Mesendoderm (in vitro differentiated cells): ENCODE data around the gene SIGLEC12.

Source experiments
- DNase-seq: peaks from one replicate; pipeline ENCODE4 v3.0.0; 2013
- H2AK5ac ChIP-seq: 2 replicates; pipeline ENCODE4 v1.6.1; 2013; ENCODE audit warnings: low read length, inconsistent platforms
- H2BK120ac ChIP-seq: 2 replicates; pipeline ENCODE4 v1.6.1; 2013; ENCODE audit warnings: low read depth, mild to moderate bottlenecking, low read length, moderate library complexity, mixed read lengths
- H2BK15ac ChIP-seq: replicated peaks from 2 replicates; pipeline ENCODE4 v1.6.1; 2013; ENCODE audit warnings: low read depth, mild to moderate bottlenecking, moderate library complexity
- H2BK5ac ChIP-seq: 2 replicates; pipeline ENCODE4 v1.6.1; 2013; ENCODE audit warnings: low read length, inconsistent platforms
- H3K18ac ChIP-seq: 2 replicates; pipeline ENCODE4 v1.6.1; 2013; ENCODE audit warnings: mild to moderate bottlenecking, low read length, mixed read lengths
- H3K23ac ChIP-seq: one replicate; pipeline ENCODE4 v1.6.1; 2013; ENCODE audit warnings: low read length
- H3K27ac ChIP-seq: 2 replicates; pipeline ENCODE4 v1.5.1; 2013; ENCODE audit warnings: low read depth, mild to moderate bottlenecking, inconsistent platforms, low read length, moderate library complexity
- H3K27me3 ChIP-seq: 2 replicates; pipeline ENCODE4 v1.6.1; 2013; ENCODE audit warnings: low read length, control low read depth, mild to moderate bottlenecking, inconsistent platforms; ENCODE audit not compliant: insufficient read depth, poor library complexity
- H3K36me3 ChIP-seq: 2 replicates; pipeline ENCODE4 v1.6.1; 2013; ENCODE audit warnings: low read length, inconsistent platforms; ENCODE audit not compliant: control insufficient read depth, insufficient read depth
- H3K4ac ChIP-seq: one replicate; pipeline ENCODE4 v1.6.1; 2013; ENCODE audit warnings: low read depth, mild to moderate bottlenecking, low read length, moderate library complexity
- H3K4me1 ChIP-seq: 2 replicates; pipeline ENCODE4 v1.6.1; 2013; ENCODE audit warnings: low read depth, low read length, inconsistent platforms; ENCODE audit not compliant: control insufficient read depth
- H3K4me2 ChIP-seq: 2 replicates; pipeline ENCODE4 v1.6.1; 2013; ENCODE audit warnings: low read length
- H3K4me3 ChIP-seq: 2 replicates; pipeline ENCODE4 v1.5.1; 2013; ENCODE audit warnings: mild to moderate bottlenecking, low read length
- H3K56ac ChIP-seq: one replicate; pipeline ENCODE4 v1.6.1; 2013; ENCODE audit warnings: low read length
- H3K79me1 ChIP-seq: 2 replicates; pipeline ENCODE4 v1.6.1; 2013; ENCODE audit warnings: low read length, inconsistent platforms
- H3K79me2 ChIP-seq: 2 replicates; pipeline ENCODE4 v1.6.1; 2013; ENCODE audit warnings: mild to moderate bottlenecking, low read length; ENCODE audit not compliant: control insufficient read depth, insufficient read depth
- H3K9ac ChIP-seq: 2 replicates; pipeline ENCODE4 v1.6.1; 2013; ENCODE audit warnings: low read length, inconsistent platforms
- H4K5ac ChIP-seq: one replicate; pipeline ENCODE4 v1.6.1; 2013; ENCODE audit warnings: low read length
- H4K8ac ChIP-seq: one replicate; pipeline ENCODE4 v1.6.1; 2013; ENCODE audit warnings: low read depth, mild to moderate bottlenecking, control low read depth, low read length, moderate library complexity
- WGBS: extraction: QIAGEN DNeasy Blood & Tissue Kit; methylation state at CpG from one replicate; pipeline ENCODE4 v1.1.7; 2013; ENCODE audit warnings: low lambda C conversion rate, missing lambda C conversion rate; ENCODE audit not compliant: insufficient coverage; ENCODE audit errors: extremely low coverage; 5-methylcytosine and 5-hydroxymethylcytosine counted together

The SIGLEC12 gene

GRCh38 chr19:51476164-51476563 lies 25.4 kb downstream of the SIGLEC12 start:
- Histone ChIP-seq H3K79me2 (no peaks in the 10 kb centered on the region), H2BK5ac (no peak overlapping the region), H4K5ac (no peak overlapping the region), H4K8ac (no peak overlapping the region), H3K4me1 (no peaks in the 10 kb centered on the region), H3K4me2 (no peak overlapping the region), H2BK15ac (no peak overlapping the region), H3K9ac (no peak overlapping the region), H3K23ac (no peak overlapping the region), H3K79me1 (no peaks in the 10 kb centered on the region), H3K56ac (no peak overlapping the region), H2BK120ac (no peak overlapping the region), H3K27ac (no peak overlapping the region), H2AK5ac (no peak overlapping the region), H3K4ac (no peak overlapping the region), H3K18ac (no peak overlapping the region), H3K36me3 (no peaks in the 10 kb centered on the region), H3K27me3 (no peaks in the 10 kb centered on the region), H3K4me3 (no peak overlapping the region)
- no CpG with 5 or more reads among the region's 3 CpGs for WGBS
- no peak for DNase-seq

DNA sequence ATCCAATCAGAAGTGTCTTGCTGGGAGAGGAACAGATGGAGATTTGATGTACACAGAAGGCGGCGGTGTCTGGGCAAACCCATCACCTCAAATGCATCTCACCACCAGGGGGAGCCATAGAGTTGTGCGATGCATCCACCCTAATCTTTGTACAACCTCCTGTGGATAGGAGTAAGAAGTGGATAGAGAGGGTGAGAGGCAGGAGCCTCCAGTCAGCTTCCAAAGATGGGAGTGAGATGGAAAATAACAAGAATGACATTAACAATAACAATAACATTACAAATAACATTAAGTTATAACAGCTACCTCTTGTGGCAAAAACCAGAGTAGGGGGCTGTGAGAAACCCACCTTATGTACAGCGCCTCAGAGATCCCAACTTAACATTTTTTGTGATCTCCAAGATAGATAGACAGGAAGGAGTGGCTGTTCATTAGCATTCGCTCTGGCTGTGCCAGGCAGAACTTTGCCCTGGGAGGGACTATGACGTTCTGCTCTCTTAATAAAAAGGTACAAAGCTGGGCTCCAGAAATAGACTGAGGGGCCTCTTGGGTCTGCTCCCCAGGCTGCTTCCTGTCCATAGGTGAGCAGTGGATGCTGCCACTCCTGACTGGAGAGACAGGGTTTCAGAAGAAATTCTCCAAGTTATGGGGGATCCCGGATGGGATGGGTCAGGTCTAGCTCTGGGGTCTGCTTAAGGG lies 28.4 kb downstream of the SIGLEC12 start:
- Histone ChIP-seq H4K8ac (no peak overlapping the region), H3K56ac (no peak overlapping the region), H3K4me3 (no peak overlapping the region), H2AK5ac (no peak overlapping the region), H3K36me3 (no peaks in the 10 kb centered on the region), H3K18ac (no peak overlapping the region), H2BK120ac (no peak overlapping the region), H3K4ac (no peak overlapping the region), H3K4me1 (no peaks in the 10 kb centered on the region), H3K27ac (no peak overlapping the region), H3K79me1 (no peaks in the 10 kb centered on the region), H3K9ac (no peak overlapping the region), H3K23ac (no peak overlapping the region), H2BK15ac (no peak overlapping the region), H2BK5ac (no peak overlapping the region), H3K27me3 (no peaks in the 10 kb centered on the region), H4K5ac (no peak overlapping the region), H3K4me2 (no peak overlapping the region), H3K79me2 (no peaks in the 10 kb centered on the region)
- DNase-seq = peak; percentile 68
- no CpG with 5 or more reads among the region's 7 CpGs for WGBS

GRCh38 chr19:51472607-51473006 lies 29.0 kb downstream of the SIGLEC12 start:
- WGBS = no CpG with 5 or more reads among the region's 4 CpGs

DNA sequence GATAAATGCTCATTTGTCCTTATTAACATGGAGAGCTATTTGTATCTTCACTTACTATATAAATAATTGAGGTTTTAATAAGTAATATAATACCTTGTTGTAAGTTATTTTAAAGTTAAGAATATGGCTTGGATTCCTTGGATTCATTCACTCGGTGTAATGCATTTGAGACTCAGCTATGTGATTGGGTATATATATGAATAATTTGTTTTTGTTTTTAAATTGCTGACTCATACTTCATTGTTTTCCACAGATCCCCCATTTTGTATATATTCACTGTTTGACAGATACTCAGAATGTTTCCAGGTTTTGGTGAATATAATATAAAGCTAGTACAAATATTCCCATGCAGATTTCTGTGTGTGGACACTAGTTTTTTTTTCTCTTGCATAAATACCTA lies 30.1 kb downstream of the SIGLEC12 start:
- no peak overlapping the region for H3K56ac ChIP-seq
- no peak overlapping the region for H3K27ac ChIP-seq
- H3K4me3 ChIP-seq = no peak overlapping the region
- no peak overlapping the region for H2BK120ac ChIP-seq
- no peak overlapping the region for H3K18ac ChIP-seq
- no peak overlapping the region for H4K5ac ChIP-seq
- H2BK5ac ChIP-seq = no peak overlapping the region
- H3K4me1 ChIP-seq = no peaks in the 10 kb centered on the region
- H3K23ac ChIP-seq = no peak overlapping the region
- DNase-seq = no peak
- no peak overlapping the region for H3K9ac ChIP-seq
- H2BK15ac ChIP-seq = no peak overlapping the region
- no peaks in the 10 kb centered on the region for H3K36me3 ChIP-seq
- H3K79me2 ChIP-seq = no peaks in the 10 kb centered on the region
- no CpG with 5 or more reads among the region's 1 CpG for WGBS
- no peak overlapping the region for H3K4ac ChIP-seq
- no peak overlapping the region for H2AK5ac ChIP-seq
- no peaks in the 10 kb centered on the region for H3K79me1 ChIP-seq
- H3K27me3 ChIP-seq = no peaks in the 10 kb centered on the region
- H3K4me2 ChIP-seq = no peak overlapping the region
- H4K8ac ChIP-seq = no peak overlapping the region

More at GRCh38 chr19:51472607-51473006, 29.0 kb downstream of the SIGLEC12 start:
- Histone ChIP-seq H3K4ac (no peak overlapping the region), H3K23ac (no peak overlapping the region), H3K56ac (no peak overlapping the region), H3K18ac (no peak overlapping the region), H2BK120ac (no peak overlapping the region), H3K4me3 (no peak overlapping the region), H3K36me3 (no peaks in the 10 kb centered on the region), H4K8ac (no peak overlapping the region), H3K79me1 (no peaks in the 10 kb centered on the region), H4K5ac (no peak overlapping the region), H3K79me2 (no peaks in the 10 kb centered on the region), H3K27ac (no peak overlapping the region), H2BK15ac (no peak overlapping the region), H3K4me2 (no peak overlapping the region), H3K4me1 (no peaks in the 10 kb centered on the region), H2BK5ac (no peak overlapping the region), H3K9ac (no peak overlapping the region), H2AK5ac (no peak overlapping the region), H3K27me3 (no peaks in the 10 kb centered on the region)
- no peak for DNase-seq

GRCh38 chr19:51470966-51471365 lies 30.6 kb downstream of the SIGLEC12 start:
- Histone ChIP-seq H3K18ac (no peak overlapping the region), H2BK15ac (no peak overlapping the region), H4K5ac (no peak overlapping the region), H2AK5ac (no peak overlapping the region), H3K27ac (no peak overlapping the region), H3K4ac (no peak overlapping the region), H3K79me1 (no peaks in the 10 kb centered on the region), H3K9ac (no peak overlapping the region), H3K4me3 (no peak overlapping the region), H4K8ac (no peak overlapping the region), H3K4me1 (no peaks in the 10 kb centered on the region), H3K23ac (no peak overlapping the region), H3K36me3 (no peaks in the 10 kb centered on the region), H3K79me2 (no peaks in the 10 kb centered on the region), H2BK5ac (no peak overlapping the region), H3K27me3 (no peaks in the 10 kb centered on the region), H3K56ac (no peak overlapping the region), H3K4me2 (no peak overlapping the region), H2BK120ac (no peak overlapping the region)
- WGBS = no CpG with 5 or more reads among the region's 9 CpGs
- no peak for DNase-seq

DNA sequence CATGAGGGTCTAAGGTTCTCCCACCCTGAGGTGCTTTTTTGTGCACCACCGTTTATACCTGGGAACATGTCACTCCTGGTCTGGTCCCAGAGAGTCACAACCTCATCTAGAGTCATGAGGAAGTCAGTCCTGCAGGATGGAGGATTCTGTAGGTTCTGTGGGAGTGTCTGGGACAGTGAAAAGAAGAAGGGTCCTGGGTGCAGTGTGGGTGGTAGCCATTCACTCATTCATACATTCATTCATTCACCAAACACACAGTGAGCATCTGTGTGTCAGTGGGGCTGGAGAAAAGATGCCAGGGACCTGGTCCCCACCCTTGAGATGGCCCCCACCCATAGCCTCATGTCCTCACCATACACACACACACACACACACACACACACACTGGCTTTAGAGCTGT lies 32.0 kb downstream of the SIGLEC12 start:
- no peak overlapping the region for H3K27ac ChIP-seq
- no peak for DNase-seq
- H3K4me1 ChIP-seq = no peaks in the 10 kb centered on the region
- H2BK120ac ChIP-seq = no peak overlapping the region
- H3K4ac ChIP-seq = no peak overlapping the region
- WGBS = no CpG with 5 or more reads among the region's 1 CpG
- no peak overlapping the region for H2BK15ac ChIP-seq
- H4K8ac ChIP-seq = no peak overlapping the region
- H3K9ac ChIP-seq = no peak overlapping the region
- no peak overlapping the region for H2BK5ac ChIP-seq
- H3K23ac ChIP-seq = no peak overlapping the region
- no peak overlapping the region for H3K4me3 ChIP-seq
- no peaks in the 10 kb centered on the region for H3K79me2 ChIP-seq
- no peak overlapping the region for H3K18ac ChIP-seq
- H3K27me3 ChIP-seq = no peaks in the 10 kb centered on the region
- H3K56ac ChIP-seq = no peak overlapping the region
- H2AK5ac ChIP-seq = no peak overlapping the region
- H3K36me3 ChIP-seq = no peaks in the 10 kb centered on the region
- no peak overlapping the region for H4K5ac ChIP-seq
- no peaks in the 10 kb centered on the region for H3K79me1 ChIP-seq
- H3K4me2 ChIP-seq = no peak overlapping the region
